Uterus (tissue), 4 donors: Measurements from ENCODE around the gene PROM1. TPM values are rescaled to one million over a fixed set of nuclear protein-coding genes. Genes with fewer than 3 reads are reported as not detected.

Source experiments
- DNase-seq, 2 donors: peaks; one replicate each; pipeline ENCODE4 v3.0.0-alpha.2; 2019 to 2020
- H3K27ac ChIP-seq, 2 donors: fragments of 200-600 bp; sonication (generic); 1 replicate in 1 of 2; 2 replicates in 1 of 2; pipeline ENCODE4 v1.5.1; 2016 to 2018
- H3K27me3 ChIP-seq, 2 donors: fragments of 200-600 bp; sonication (generic); one replicate each; pipeline ENCODE4 v1.5.1; 2018 to 2019; ENCODE audit warnings: control low read depth in 1 of 2
- H3K36me3 ChIP-seq, 2 donors: fragments of 200-600 bp; sonication (generic); one replicate each; pipeline ENCODE4 v1.5.1; 2019; ENCODE audit warnings: control low read depth in 1 of 2
- H3K4me1 ChIP-seq, 2 donors: fragments of 200-600 bp; sonication (generic); one replicate each; pipeline ENCODE4 v1.5.1; 2018 to 2019; ENCODE audit warnings: control low read depth in 1 of 2
- H3K4me3 ChIP-seq, 2 donors: fragments of 200-600 bp; sonication (generic); 1 replicate in 1 of 2; 2 replicates in 1 of 2; pipeline ENCODE4 v1.5.1; 2018 to 2019; ENCODE audit warnings: mild to moderate bottlenecking in 1 of 2
- H3K9me3 ChIP-seq, 2 donors: fragments of 200-600 bp; sonication (generic); one replicate each; pipeline ENCODE4 v1.5.1; 2019; ENCODE audit warnings: control low read depth in 1 of 2
- CTCF ChIP-seq, 4 experiments: fragments of 200-600 bp in 2 of 4; fragments of 450-650 bp in 2 of 4; sonication (generic) in 2 of 4; IDR thresholded peaks; one replicate each; pipeline ENCODE4 v1.5.1; 2016 to 2019; ENCODE audit warnings: antibody characterized with exemption in 4 of 4, mild to moderate bottlenecking in 2 of 4, moderate library complexity in 1 of 4
- POLR2A ChIP-seq, 2 donors: fragments of 450-650 bp; IDR thresholded peaks; one replicate each; pipeline ENCODE4 v1.6.1; 2016; ENCODE audit warnings: antibody characterized with exemption in 2 of 2, mild to moderate bottlenecking in 1 of 2, moderate library complexity in 1 of 2
- intact Hi-C: fragments of 100-400 bp; cut with DNase I; formaldehyde crosslinking; loops from one replicate; pipeline ENCODE4 v1.15.1; 2023; ENCODE audit warnings: low total_unique reads
- total RNA-seq, 4 donors: library from RNA; depleted of rRNA in 3 of 4; stranded (reverse); fragments of >200 nt in 3 of 4; gene quantifications; one replicate each; pipeline versions ENCODE4 v1.1.0 to v1.2.4, GENCODE V29; 2014 to 2023
- donor health status: DM: yes; HTN: yes; CAD: no.

The PROM1 gene
- total RNA-seq, 4 donors from 2014 or later, result 0.18 to 24.6 (median 1.1) TPM

DNA sequence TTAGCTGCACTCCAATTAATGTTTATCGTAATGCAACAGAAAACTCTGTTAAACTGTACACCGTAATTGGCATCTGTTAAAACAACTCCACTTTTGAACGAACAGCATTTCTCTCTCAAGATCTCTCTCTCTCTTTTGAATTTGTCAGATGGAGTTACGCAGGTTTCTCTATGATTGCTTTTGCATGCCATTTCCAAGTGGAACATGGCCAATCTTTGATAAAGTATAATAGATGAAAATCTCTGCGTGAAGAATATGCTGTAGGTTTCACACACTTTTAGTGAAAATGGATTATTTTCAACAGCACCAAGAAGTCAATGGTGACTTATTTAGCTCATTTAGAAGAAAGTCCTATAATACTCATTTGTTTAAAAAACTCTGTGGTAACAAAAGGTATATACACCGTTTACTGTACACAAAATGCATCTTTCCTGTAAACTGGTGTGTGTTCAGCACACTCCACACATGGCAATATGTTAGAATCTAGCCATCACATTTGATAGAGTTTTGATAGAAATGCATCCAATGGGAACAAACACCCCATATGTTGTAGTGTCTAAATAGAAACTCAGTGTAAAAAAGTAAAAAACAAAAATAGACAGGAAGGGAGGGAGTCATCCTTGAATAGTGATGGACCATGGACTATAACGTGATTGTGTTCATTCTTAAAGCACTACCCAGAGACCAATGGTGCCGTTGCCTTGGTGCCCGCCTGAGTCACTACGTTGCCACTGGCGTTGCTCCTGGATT lies 115.1 kb downstream of the PROM1 start:
- intact Hi-C loops, result no loop called here

GRCh38 chr4:15965325-15965724 lies 118.5 kb downstream of the PROM1 start:
- intact Hi-C loops, result no loop called here

More for the DNA sequence above, 115.1 kb downstream of the PROM1 start:
- Histone ChIP-seq H3K4me1 (no peaks in the 10 kb centered on the region), H3K27ac (no peak overlapping the region), H3K36me3 (no peaks in the 10 kb centered on the region), H3K27me3 (no peaks in the 10 kb centered on the region), H3K9me3 (no peaks in the 10 kb centered on the region), H3K4me3 (no peak overlapping the region)
- no peak for DNase-seq
- TF ChIP-seq POLR2A (IDR thresholded peaks at IDR 0.05) (no peak), CTCF (IDR thresholded peaks at IDR 0.05) (no peak)

GRCh38 chr4:15964159-15964558 lies 119.7 kb downstream of the PROM1 start:
- no peak for DNase-seq
- Histone ChIP-seq H3K27me3 (no peaks in the 10 kb centered on the region), H3K9me3 (no peaks in the 10 kb centered on the region), H3K27ac (no peak overlapping the region), H3K4me3 (no peak overlapping the region), H3K36me3 (no peaks in the 10 kb centered on the region), H3K4me1 (no peaks in the 10 kb centered on the region)
- intact Hi-C loops, result no loop called here
- no peak for TF ChIP-seq CTCF (IDR thresholded peaks at IDR 0.05)
- no peak for TF ChIP-seq POLR2A (IDR thresholded peaks at IDR 0.05)

More at GRCh38 chr4:15965325-15965724, 118.5 kb downstream of the PROM1 start:
- TF ChIP-seq CTCF (IDR thresholded peaks at IDR 0.05) (no peak), POLR2A (IDR thresholded peaks at IDR 0.05) (no peak)
- no peak overlapping the region for H3K4me3 ChIP-seq
- H3K27ac ChIP-seq, result no peak overlapping the region
- DNase-seq, result no peak
- no peaks in the 10 kb centered on the region for H3K9me3 ChIP-seq
- H3K4me1 ChIP-seq, result no peaks in the 10 kb centered on the region
- H3K36me3 ChIP-seq, result no peaks in the 10 kb centered on the region
- H3K27me3 ChIP-seq, result no peaks in the 10 kb centered on the region

DNA sequence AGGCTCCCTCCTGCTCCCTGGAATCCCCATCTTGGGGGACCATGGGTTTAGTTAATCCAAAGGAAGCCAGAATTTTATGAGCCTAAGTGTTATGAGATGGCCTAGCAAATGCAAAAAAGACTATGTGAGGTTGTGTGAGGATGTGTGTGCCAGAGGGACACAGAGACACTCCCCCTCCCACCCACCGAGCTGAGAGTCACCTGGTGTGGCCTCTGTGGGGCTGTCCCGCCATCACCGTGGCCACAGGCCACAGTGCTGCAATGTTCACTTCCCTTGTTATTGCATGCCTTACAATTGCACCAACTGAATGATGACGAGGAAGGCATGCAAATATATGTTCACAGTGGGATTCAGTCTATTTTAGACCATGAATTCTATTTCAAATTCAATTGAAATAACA lies 120.2 kb downstream of the PROM1 start:
- H3K4me3 ChIP-seq, result no peak overlapping the region
- no peak overlapping the region for H3K27ac ChIP-seq
- H3K4me1 ChIP-seq, result no peaks in the 10 kb centered on the region
- DNase-seq, result no peak
- H3K9me3 ChIP-seq, result no peaks in the 10 kb centered on the region
- no peaks in the 10 kb centered on the region for H3K27me3 ChIP-seq
- intact Hi-C loops, result no loop called here
- TF ChIP-seq CTCF (IDR thresholded peaks at IDR 0.05) (no peak), POLR2A (IDR thresholded peaks at IDR 0.05) (no peak)
- no peaks in the 10 kb centered on the region for H3K36me3 ChIP-seq

- DNase-seq, result no peak
- Histone ChIP-seq H3K4me3 (no peak within 1 kb of the TSS), H3K27me3 (no peaks in the 10 kb centered on the region), H3K36me3 (no peaks in the 10 kb centered on the region), H3K9me3 (no peaks in the 10 kb centered on the region), H3K4me1 (no peaks in the 10 kb centered on the region), H3K27ac (no peak within 1 kb of the TSS)
- TF ChIP-seq POLR2A (IDR thresholded peaks at IDR 0.05), result no peak
- TF ChIP-seq CTCF (IDR thresholded peaks at IDR 0.05), result no peak
- intact Hi-C loops, result no loop called here
Measured at GRCh38 chr4:15963001-15963451, 120.8 kb downstream of the PROM1 start, which contains the start of gene FGFBP2. Gene FGFBP2 (minus strand): TSS chr4:15963175. CDS start chr4:15963129, 46 bp downstream.
